MM.1S (cell line): ENCODE results near the gene MSMP.

ENCODE experiments used
- CTCF ChIP-seq: fragments of 300-600 bp; sonication (generic); IDR thresholded peaks from 2 replicates; pipeline ENCODE4 v1.5.1; 2016; ENCODE audit warnings: antibody characterized with exemption, low read length, mixed read lengths
- EZH2 ChIP-seq: fragments of 300-600 bp; sonication (generic); optimal IDR thresholded peaks from 2 replicates; pipeline ENCODE3; 2017; ENCODE audit warnings: low read depth, mild to moderate bottlenecking, antibody characterized with exemption, low read length, mixed read lengths
- EZH2phosphoT487 ChIP-seq: fragments of 300-600 bp; sonication (generic); IDR thresholded peaks from 2 replicates; pipeline ENCODE4 v1.6.1; 2018; ENCODE audit warnings: antibody characterized with exemption, low read length

- TF ChIP-seq CTCF, result peak; percentile 84
- TF ChIP-seq EZH2, result no peak
- no peak for TF ChIP-seq EZH2phosphoT487
Observed at GRCh38 chr9:35736201-35736633, 17.9 kb downstream of the MSMP start.
